ENCODE measurements around the gene CACNG5. TPM values are rescaled to one million over a fixed set of nuclear protein-coding genes. Genes with fewer than 3 reads are reported as not detected.

CACNG5 gene
- total and polyA plus RNA-seq, 4 donors = not detected

DNA sequence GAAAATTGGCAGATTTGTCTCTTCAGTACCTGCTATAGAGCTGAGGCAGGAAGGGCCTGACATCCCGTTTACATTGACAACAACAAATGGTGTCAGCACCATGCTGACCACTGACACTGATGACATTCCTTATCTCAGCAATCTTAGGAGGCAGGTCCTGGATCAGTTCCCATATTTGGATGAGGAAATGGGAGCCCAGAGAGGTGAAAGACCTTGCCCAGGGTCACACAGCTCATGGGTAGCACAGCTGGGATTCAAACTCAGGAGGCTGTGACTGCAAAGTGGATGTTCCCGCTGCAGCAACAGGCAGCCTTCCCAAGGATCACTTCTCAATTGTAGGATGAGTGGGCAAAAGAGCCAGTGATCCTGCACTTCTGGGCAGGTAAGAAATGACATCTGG is 99.1 kb downstream of the CACNG5 start:
- Histone ChIP-seq H3K9ac (ENCODE audit: low read depth in 1 of 2, low read length in 2 of 2) (no peak overlapping the region), H3K27ac (ENCODE audit: low read depth in 1 of 2, low read length in 2 of 2) (no peak overlapping the region), H3K4me1 (ENCODE audit: control insufficient read depth in 4 of 4, insufficient read depth in 4 of 4, low read length in 3 of 4) (no peaks in the 10 kb centered on the region), H3K9me3 (ENCODE audit: control insufficient read depth in 4 of 4, low read length in 3 of 4) (no peaks in the 10 kb centered on the region), H3K36me3 (ENCODE audit: control insufficient read depth in 4 of 4, insufficient read depth in 3 of 4, low read depth in 1 of 4, low read length in 3 of 4) (no peaks in the 10 kb centered on the region), H3K4me3 (ENCODE audit: low read depth in 1 of 3, low read length in 3 of 3) (no peak overlapping the region), H3K27me3 (ENCODE audit: control insufficient read depth in 4 of 4, insufficient read depth in 4 of 4, low read length in 3 of 4) (peaks cover 0 to 2% (median 0%) of the 10 kb centered on the region in 4 donors)
- TF ChIP-seq REST (IDR thresholded peaks at IDR 0.05) (no peak), CTCF (IDR thresholded peaks at IDR 0.05; ENCODE audit: low read depth, low read length, missing input control) (no peak), TAF1 (conservative IDR thresholded peaks at IDR 0.05) (no peak)
- no peak for DNase-seq (ENCODE audit: low spot score)
- WGBS = 58% methylated on average over 2 of the region's 2 CpGs

Small RNAs within 50 kb of the gene (small RNA-seq; reads per million reads assigned to genes)
- not detected for gene MIR634
- gene RNA5SP446 = not detected

Other genes starting within 250 kb of the CACNG5 start
- under 1 TPM; 0.08 to 0.09 TPM for gene CACNG4, start 129.6 kb downstream of the CACNG5 start, total RNA-seq
- gene CACNG4, start 129.6 kb downstream of the CACNG5 start, polyA plus RNA-seq = under 1 TPM in 1 of 2 donors, not detected in 1; 0.02 TPM
- not detected for gene CACNG1, start 209.4 kb downstream of the CACNG5 start, total RNA-seq
- gene CACNG1, start 209.4 kb downstream of the CACNG5 start, polyA plus RNA-seq = not detected